ENCODE measurements around the gene SMAD2.
"Not testable (repeated sequence)": the region's sequence is repeated elsewhere in the genome, so short reads cannot be mapped to it uniquely, and the experiment has no call there.

SMAD2 gene

GRCh38 chr18:47968006-47968676 is 37.7 kb upstream of the SMAD2 start:
- TF ChIP-seq, protein P1, sequence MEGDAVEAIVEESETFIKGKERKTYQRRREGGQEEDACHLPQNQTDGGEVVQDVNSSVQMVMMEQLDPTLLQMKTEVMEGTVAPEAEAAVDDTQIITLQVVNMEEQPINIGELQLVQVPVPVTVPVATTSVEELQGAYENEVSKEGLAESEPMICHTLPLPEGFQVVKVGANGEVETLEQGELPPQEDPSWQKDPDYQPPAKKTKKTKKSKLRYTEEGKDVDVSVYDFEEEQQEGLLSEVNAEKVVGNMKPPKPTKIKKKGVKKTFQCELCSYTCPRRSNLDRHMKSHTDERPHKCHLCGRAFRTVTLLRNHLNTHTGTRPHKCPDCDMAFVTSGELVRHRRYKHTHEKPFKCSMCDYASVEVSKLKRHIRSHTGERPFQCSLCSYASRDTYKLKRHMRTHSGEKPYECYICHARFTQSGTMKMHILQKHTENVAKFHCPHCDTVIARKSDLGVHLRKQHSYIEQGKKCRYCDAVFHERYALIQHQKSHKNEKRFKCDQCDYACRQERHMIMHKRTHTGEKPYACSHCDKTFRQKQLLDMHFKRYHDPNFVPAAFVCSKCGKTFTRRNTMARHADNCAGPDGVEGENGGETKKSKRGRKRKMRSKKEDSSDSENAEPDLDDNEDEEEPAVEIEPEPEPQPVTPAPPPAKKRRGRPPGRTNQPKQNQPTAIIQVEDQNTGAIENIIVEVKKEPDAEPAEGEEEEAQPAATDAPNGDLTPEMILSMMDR (IDR thresholded peaks at IDR 0.05; ENCODE audit: borderline replicate concordance, extremely low read depth, low read length, poor library complexity, severe bottlenecking), result no peak
- TF ChIP-seq EZH2 (IDR thresholded peaks at IDR 0.05; ENCODE audit: borderline replicate concordance, low read depth, low read length, severe bottlenecking), result no peak
- Histone ChIP-seq H4K20me1 (ENCODE audit: insufficient read depth, low read length) (no peaks in the 10 kb centered on the region), H3K4me3 (ENCODE audit: low read depth in 1 of 2, low read length in 2 of 2) (no peak overlapping the region), H2AFZ (ENCODE audit: low read depth, low read length) (no peak overlapping the region), H3K9ac (ENCODE audit: low read depth, low read length) (no peak overlapping the region), H3K4me1 (ENCODE audit: insufficient read depth, low read length) (no peaks in the 10 kb centered on the region), H3K79me2 (ENCODE audit: insufficient read depth, low read length) (no peaks in the 10 kb centered on the region), H3K9me3 (ENCODE audit: insufficient read depth, low read length, severe bottlenecking) (peaks cover 2% of the 10 kb centered on the region), H3K27me3 (ENCODE audit: insufficient read depth, low read length, poor library complexity) (no peaks in the 10 kb centered on the region), H3K36me3 (ENCODE audit: insufficient read depth, low read length) (no peaks in the 10 kb centered on the region), H3K27ac (ENCODE audit: low read length) (no peak overlapping the region), H3K4me2 (ENCODE audit: insufficient read depth, low read length) (no peak overlapping the region)
- ATAC-seq (ENCODE audit: insufficient read depth, low read depth), result no peak
- no peak for DNase-seq

DNA sequence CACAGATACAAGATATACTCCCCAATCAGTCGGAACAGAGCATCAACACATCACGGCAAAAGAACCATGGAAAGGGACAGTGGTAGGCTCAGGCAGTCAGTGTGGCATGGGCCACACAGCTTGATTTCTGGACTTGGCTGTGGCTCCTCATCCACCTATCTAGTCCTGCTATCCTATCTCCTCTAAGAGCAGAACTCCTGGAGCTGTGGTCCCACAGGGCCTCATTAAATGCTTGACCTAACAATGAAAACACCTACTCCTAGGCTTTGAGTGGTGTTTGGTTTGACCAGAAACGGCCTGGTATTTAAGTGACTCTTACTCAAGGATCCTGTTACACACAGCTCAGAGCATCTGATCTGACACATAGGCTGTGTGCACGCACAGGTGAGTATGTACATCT is 33.6 kb upstream of the SMAD2 start:
- no peak for DNase-seq
- no peak overlapping the region for H3K4me3 ChIP-seq (ENCODE audit: low read depth in 1 of 2, low read length in 2 of 2)

DNA sequence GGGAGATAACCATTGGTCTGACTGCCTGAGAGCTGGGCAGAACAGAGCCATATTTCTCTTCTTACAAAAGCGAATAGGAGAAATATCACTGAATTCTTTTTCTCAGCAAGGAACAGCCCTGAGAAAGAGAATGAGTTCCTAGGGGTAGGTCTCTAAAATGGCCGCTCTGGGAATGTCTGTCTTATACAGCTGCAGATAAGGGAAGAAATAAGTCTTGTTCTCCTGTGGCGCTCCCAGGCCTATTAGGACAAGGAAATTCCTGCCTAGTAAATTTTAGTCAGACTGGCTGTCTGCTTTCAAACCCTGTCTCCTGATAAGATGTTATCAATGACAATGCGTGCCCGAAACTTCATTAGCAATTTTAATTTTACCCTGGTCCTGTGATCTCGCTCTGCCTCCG is 30.5 kb upstream of the SMAD2 start:
- DNase-seq, result peak; percentile 23
- not testable (repeated sequence) for H3K79me2 ChIP-seq (ENCODE audit: insufficient read depth, low read length); H3K27ac ChIP-seq (ENCODE audit: low read length); ATAC-seq (ENCODE audit: insufficient read depth, low read depth); H3K36me3 ChIP-seq (ENCODE audit: insufficient read depth, low read length); H3K9ac ChIP-seq (ENCODE audit: low read depth, low read length); H4K20me1 ChIP-seq (ENCODE audit: insufficient read depth, low read length); H3K4me3 ChIP-seq (ENCODE audit: low read depth in 1 of 2, low read length in 2 of 2); H2AFZ ChIP-seq (ENCODE audit: low read depth, low read length); H3K4me1 ChIP-seq (ENCODE audit: insufficient read depth, low read length); H3K4me2 ChIP-seq (ENCODE audit: insufficient read depth, low read length); H3K27me3 ChIP-seq (ENCODE audit: insufficient read depth, low read length, poor library complexity)
- peaks cover 15% of the 10 kb centered on the region for H3K9me3 ChIP-seq (ENCODE audit: insufficient read depth, low read length, severe bottlenecking)

More for the DNA sequence above, 33.6 kb upstream of the SMAD2 start:
- Histone ChIP-seq H3K79me2 (ENCODE audit: insufficient read depth, low read length) (no peaks in the 10 kb centered on the region), H3K9ac (ENCODE audit: low read depth, low read length) (no peak overlapping the region), H3K27ac (ENCODE audit: low read length) (no peak overlapping the region), H3K4me1 (ENCODE audit: insufficient read depth, low read length) (no peaks in the 10 kb centered on the region), H2AFZ (ENCODE audit: low read depth, low read length) (no peak overlapping the region), H3K9me3 (ENCODE audit: insufficient read depth, low read length, severe bottlenecking) (peaks cover 17% of the 10 kb centered on the region), H3K36me3 (ENCODE audit: insufficient read depth, low read length) (no peaks in the 10 kb centered on the region), H4K20me1 (ENCODE audit: insufficient read depth, low read length) (no peaks in the 10 kb centered on the region), H3K27me3 (ENCODE audit: insufficient read depth, low read length, poor library complexity) (no peaks in the 10 kb centered on the region), H3K4me2 (ENCODE audit: insufficient read depth, low read length) (no peak overlapping the region)
- TF ChIP-seq, protein P1 (IDR thresholded peaks at IDR 0.05; ENCODE audit: borderline replicate concordance, extremely low read depth, low read length, poor library complexity, severe bottlenecking), result no peak
- TF ChIP-seq EZH2 (IDR thresholded peaks at IDR 0.05; ENCODE audit: borderline replicate concordance, low read depth, low read length, severe bottlenecking), result no peak
- no peak for ATAC-seq (ENCODE audit: insufficient read depth, low read depth)

DNA sequence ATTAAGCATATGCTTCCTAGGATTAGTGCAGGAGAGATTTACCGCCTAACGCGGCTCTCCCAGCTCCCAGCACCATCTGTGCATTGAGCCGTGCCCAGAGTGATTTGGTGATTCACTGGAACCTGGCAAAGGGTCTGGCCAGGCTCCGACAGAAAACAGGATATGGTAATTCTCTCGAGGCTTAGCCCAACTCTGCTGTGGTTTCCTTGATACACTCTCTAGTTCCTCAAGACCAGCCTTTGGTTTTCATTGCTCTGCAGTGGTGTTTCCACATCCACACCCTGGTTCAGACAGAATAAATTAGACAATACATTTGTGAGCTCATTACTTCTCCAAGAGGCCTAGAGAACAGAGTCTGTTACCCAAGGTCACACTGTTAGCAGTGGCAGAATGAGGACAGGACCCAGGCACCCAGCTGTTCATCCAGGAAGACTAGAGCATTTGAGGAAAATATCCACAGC is 23.0 kb upstream of the SMAD2 start:
- DNase-seq (peak; percentile 82), ATAC-seq (ENCODE audit: insufficient read depth, low read depth) (peak; percentile 99)
- Histone ChIP-seq H3K4me1 (ENCODE audit: insufficient read depth, low read length) (peaks cover 35% of the 10 kb centered on the region), H3K27me3 (ENCODE audit: insufficient read depth, low read length, poor library complexity) (no peaks in the 10 kb centered on the region), H4K20me1 (ENCODE audit: insufficient read depth, low read length) (no peaks in the 10 kb centered on the region), H3K79me2 (ENCODE audit: insufficient read depth, low read length) (no peaks in the 10 kb centered on the region), H3K27ac (ENCODE audit: low read length) (peak overlapping the region; percentile 90), H3K9ac (ENCODE audit: low read depth, low read length) (peak overlapping the region; percentile 46), H3K36me3 (ENCODE audit: insufficient read depth, low read length) (no peaks in the 10 kb centered on the region), H3K9me3 (ENCODE audit: insufficient read depth, low read length, severe bottlenecking) (no peaks in the 10 kb centered on the region), H2AFZ (ENCODE audit: low read depth, low read length) (peak overlapping the region; percentile 62), H3K4me3 (ENCODE audit: low read depth in 1 of 2, low read length in 2 of 2) (0 out of 4 replicates have a peak overlapping the region, but pooled peaks of 1 of the 2 experiments have one; percentile 9), H3K4me2 (ENCODE audit: insufficient read depth, low read length) (peak overlapping the region; percentile 45)
- TF ChIP-seq, protein P1 (IDR thresholded peaks at IDR 0.05; ENCODE audit: borderline replicate concordance, extremely low read depth, low read length, poor library complexity, severe bottlenecking), result no peak
- TF ChIP-seq EZH2 (IDR thresholded peaks at IDR 0.05; ENCODE audit: borderline replicate concordance, low read depth, low read length, severe bottlenecking), result no peak
